Heart left ventricle (tissue), 13 donors: Measurements from ENCODE around the gene KDM6B.

Experiments
- CTCF ChIP-seq, 12 donors: fragments of 200-600 bp; sonication (generic) in 4 of 12; IDR thresholded peaks; one replicate each; pipeline versions ENCODE4 v1.5.0 to v1.8.0; 2018 to 2022; ENCODE audit warnings: antibody characterized with exemption in 12 of 12, mild to moderate bottlenecking in 5 of 12
- POLR2A ChIP-seq, 2 donors: fragments of 450-650 bp; IDR thresholded peaks; one replicate each; pipeline ENCODE4 v1.6.1; 2017; ENCODE audit warnings: antibody characterized with exemption in 2 of 2, mild to moderate bottlenecking in 2 of 2, moderate library complexity in 2 of 2
- donor health status: ischemic (EF 13 %, LVEDD 7.1; RV severe dilation, severe dysfunction).
- donor health status: DM: no; HTN: yes; CAD: no.
- donor health status: DM: no; HTN: no; CAD: no.
- donor health status: ischemic (EF 25% LVEDD 6.9; RV normal size, moderate dysfunction).
- donor health status: ischemic (EF 25% LVEDD 5.7; RV mildly dilated, moderate dysfunction).
- donor health status: ischemic (EF 35%, LVEDD 5.7; RV mildly dilated, moderate dysfunction).
- donor health status: nonischemic (EF 11% LVEDD 7.7; RV severe dilation, severe dysfunction).
- donor health status: DM: yes; HTN: yes; CAD: no.
- donor health status: PGD.
- donor health status: ischemic (EF 29% LVEDD 5.4; RV normal size, mild dysfunction).
- donor health status: nonischemic (EF 23%, LVEDD 6.1; RV moderate dilation, normal function).

- TF ChIP-seq CTCF (IDR thresholded peaks at IDR 0.05) (no peak), POLR2A (IDR thresholded peaks at IDR 0.05) (no peak)
Observed at GRCh38 chr17:7820231-7820630, 13.8 kb upstream of the KDM6B start.
